Measurements from ENCODE around the gene MTHFR.

Gene MTHFR

DNA sequence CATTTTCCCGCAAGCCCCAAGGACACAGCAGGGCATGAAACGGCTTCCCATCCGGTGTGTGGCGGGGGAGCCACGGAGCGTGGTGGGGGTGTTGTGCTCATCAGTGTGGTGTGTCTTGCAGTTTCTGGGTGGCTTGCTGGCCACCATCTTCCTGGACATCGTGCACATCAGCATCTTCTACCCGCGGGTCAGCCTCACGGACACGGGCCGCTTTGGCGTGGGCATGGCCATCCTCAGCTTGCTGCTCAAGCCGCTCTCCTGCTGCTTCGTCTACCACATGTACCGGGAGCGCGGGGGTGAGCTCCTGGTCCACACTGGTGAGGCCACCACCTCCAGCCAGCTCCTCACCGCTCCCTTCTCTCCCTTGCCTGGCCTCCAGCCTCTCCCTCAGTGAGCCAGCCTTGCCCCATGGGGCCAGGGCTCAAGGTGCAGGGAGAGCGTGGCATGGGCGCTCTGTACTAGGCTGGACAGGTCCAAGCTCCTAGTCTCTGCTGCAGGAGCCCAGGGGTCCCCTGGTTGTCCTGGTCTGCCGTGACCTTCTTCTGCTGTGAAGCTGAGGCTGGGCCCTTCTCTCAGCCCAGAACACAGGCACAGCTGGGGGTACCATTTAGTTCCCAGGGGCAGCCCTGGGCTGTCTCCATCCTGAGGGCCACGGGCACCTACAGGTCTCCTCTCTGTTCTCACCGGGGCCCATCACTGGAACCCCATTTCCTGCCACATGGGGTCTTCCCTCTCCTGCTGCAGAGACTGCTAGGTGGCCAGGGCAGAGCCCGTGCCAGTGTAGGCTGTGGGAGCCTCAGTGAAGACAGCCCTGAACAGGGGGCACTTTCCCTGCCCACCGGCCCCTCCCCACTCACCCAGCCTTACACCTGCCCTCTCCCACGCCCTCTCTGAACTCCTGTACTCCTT lies 57.2 kb downstream of the MTHFR start:
- no peaks in the 10 kb centered on the region for H3K9me3 ChIP-seq (ENCODE audit: control insufficient read depth, insufficient read depth, low read depth, low read length)
- no peak overlapping the region for H3K27ac ChIP-seq (ENCODE audit: extremely low read depth, low read depth, low read length)
- H3K36me3 ChIP-seq (ENCODE audit: control insufficient read depth in 2 of 2, insufficient read depth in 1 of 2, low read length in 2 of 2) = peaks cover 0 to 44% of the 10 kb centered on the region in 2 experiments; a peak in 1 of 3 replicates
- ChIA-PET CTCF (interaction anchor here (0.7 to 0.9 kb wide), 3 partner anchors 11 to 711 kb away, joined by 3 read pairs; no protein-coding TSS in a partner anchor), POLR2A (no interaction called here)
- no peak for TF ChIP-seq SP2 (tag by site-specific recombination; IDR thresholded peaks at IDR 0.05)
- peak; percentile 87 for TF ChIP-seq ZNF335 (tag by site-specific recombination; conservative IDR thresholded peaks at IDR 0.05)
- no peaks in the 10 kb centered on the region for H3K4me1 ChIP-seq (ENCODE audit: control insufficient read depth, insufficient read depth, low read length)
- no peak overlapping the region for H3K4me3 ChIP-seq (ENCODE audit: low read depth, low read length)

DNA sequence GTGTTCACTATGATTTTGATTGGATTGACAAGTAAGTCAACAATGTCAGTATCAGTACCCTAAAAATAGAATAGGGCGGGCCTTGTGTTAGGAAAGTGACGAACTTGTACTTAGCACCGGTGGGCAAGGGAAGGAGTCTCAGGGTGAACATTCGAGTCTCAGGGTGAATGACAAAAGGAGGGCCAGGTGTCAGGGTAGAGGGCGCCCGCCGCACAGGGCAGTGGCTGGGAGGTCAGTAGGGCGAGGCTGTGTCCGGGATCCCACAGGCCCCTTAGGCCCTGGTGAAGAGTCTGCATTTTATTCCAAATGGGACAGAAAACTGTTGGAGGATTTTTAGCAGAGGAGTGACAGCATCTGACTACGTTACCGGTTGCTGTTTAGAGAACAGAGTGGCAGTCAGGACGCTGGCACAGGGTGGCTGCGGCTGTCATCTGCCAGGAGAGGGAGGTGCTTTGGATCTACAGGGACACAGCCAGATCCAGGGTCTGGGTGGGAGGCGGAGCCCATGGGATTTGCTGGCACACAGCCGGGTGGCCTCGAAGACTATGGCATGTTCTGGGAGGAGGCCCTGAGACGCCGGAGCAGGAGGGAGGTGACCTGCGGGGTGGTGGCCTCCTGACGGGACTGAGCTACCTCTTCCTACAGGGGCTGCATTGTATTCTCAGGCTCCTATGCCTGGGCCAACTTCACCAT lies 58.8 kb downstream of the MTHFR start:
- TF ChIP-seq EGR2 (tag by site-specific recombination; IDR thresholded peaks at IDR 0.05; ENCODE audit: low read depth) (no peak), ZNF623 (tag by site-specific recombination; IDR thresholded peaks at IDR 0.05) (no peak), ZNF596 (tag by site-specific recombination; IDR thresholded peaks at IDR 0.05) (no peak), ZFP69B (tag by site-specific recombination; IDR thresholded peaks at IDR 0.05) (no peak), ZNF560 (tag by site-specific recombination; IDR thresholded peaks at IDR 0.05; ENCODE audit: borderline replicate concordance) (no peak), ZNF335 (tag by site-specific recombination; conservative IDR thresholded peaks at IDR 0.05) (no peak), OSR2 (tag by site-specific recombination; IDR thresholded peaks at IDR 0.05) (no peak), HOXD13 (CRISPR knock-in tag; IDR thresholded peaks at IDR 0.05; ENCODE audit: borderline replicate concordance) (no peak)
- TF ChIP-seq, protein P1, sequence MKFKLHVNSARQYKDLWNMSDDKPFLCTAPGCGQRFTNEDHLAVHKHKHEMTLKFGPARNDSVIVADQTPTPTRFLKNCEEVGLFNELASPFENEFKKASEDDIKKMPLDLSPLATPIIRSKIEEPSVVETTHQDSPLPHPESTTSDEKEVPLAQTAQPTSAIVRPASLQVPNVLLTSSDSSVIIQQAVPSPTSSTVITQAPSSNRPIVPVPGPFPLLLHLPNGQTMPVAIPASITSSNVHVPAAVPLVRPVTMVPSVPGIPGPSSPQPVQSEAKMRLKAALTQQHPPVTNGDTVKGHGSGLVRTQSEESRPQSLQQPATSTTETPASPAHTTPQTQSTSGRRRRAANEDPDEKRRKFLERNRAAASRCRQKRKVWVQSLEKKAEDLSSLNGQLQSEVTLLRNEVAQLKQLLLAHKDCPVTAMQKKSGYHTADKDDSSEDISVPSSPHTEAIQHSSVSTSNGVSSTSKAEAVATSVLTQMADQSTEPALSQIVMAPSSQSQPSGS (tag by site-specific recombination; IDR thresholded peaks at IDR 0.05; ENCODE audit: low read depth) = no peak
- TF ChIP-seq, protein P2, sequence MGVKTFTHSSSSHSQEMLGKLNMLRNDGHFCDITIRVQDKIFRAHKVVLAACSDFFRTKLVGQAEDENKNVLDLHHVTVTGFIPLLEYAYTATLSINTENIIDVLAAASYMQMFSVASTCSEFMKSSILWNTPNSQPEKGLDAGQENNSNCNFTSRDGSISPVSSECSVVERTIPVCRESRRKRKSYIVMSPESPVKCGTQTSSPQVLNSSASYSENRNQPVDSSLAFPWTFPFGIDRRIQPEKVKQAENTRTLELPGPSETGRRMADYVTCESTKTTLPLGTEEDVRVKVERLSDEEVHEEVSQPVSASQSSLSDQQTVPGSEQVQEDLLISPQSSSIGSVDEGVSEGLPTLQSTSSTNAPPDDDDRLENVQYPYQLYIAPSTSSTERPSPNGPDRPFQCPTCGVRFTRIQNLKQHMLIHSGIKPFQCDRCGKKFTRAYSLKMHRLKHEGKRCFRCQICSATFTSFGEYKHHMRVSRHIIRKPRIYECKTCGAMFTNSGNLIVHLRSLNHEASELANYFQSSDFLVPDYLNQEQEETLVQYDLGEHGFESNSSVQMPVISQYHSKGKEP (tag by site-specific recombination; IDR thresholded peaks at IDR 0.05) = no peak
- TF ChIP-seq, protein P3, sequence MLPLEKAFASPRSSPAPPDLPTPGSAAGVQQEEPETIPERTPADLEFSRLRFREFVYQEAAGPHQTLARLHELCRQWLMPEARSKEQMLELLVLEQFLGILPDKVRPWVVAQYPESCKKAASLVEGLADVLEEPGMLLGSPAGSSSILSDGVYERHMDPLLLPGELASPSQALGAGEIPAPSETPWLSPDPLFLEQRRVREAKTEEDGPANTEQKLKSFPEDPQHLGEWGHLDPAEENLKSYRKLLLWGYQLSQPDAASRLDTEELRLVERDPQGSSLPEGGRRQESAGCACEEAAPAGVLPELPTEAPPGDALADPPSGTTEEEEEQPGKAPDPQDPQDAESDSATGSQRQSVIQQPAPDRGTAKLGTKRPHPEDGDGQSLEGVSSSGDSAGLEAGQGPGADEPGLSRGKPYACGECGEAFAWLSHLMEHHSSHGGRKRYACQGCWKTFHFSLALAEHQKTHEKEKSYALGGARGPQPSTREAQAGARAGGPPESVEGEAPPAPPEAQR (tag by site-specific recombination; IDR thresholded peaks at IDR 0.05) = no peak
- TF ChIP-seq, protein P4, sequence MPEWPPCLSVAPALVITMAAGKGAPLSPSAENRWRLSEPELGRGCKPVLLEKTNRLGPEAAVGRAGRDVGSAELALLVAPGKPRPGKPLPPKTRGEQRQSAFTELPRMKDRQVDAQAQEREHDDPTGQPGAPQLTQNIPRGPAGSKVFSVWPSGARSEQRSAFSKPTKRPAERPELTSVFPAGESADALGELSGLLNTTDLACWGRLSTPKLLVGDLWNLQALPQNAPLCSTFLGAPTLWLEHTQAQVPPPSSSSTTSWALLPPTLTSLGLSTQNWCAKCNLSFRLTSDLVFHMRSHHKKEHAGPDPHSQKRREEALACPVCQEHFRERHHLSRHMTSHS (tag by site-specific recombination; IDR thresholded peaks at IDR 0.05) = no peak
- TF ChIP-seq, protein P5, sequence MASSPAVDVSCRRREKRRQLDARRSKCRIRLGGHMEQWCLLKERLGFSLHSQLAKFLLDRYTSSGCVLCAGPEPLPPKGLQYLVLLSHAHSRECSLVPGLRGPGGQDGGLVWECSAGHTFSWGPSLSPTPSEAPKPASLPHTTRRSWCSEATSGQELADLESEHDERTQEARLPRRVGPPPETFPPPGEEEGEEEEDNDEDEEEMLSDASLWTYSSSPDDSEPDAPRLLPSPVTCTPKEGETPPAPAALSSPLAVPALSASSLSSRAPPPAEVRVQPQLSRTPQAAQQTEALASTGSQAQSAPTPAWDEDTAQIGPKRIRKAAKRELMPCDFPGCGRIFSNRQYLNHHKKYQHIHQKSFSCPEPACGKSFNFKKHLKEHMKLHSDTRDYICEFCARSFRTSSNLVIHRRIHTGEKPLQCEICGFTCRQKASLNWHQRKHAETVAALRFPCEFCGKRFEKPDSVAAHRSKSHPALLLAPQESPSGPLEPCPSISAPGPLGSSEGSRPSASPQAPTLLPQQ (tag by site-specific recombination; IDR thresholded peaks at IDR 0.05) = no peak
- TF ChIP-seq, protein P6, sequence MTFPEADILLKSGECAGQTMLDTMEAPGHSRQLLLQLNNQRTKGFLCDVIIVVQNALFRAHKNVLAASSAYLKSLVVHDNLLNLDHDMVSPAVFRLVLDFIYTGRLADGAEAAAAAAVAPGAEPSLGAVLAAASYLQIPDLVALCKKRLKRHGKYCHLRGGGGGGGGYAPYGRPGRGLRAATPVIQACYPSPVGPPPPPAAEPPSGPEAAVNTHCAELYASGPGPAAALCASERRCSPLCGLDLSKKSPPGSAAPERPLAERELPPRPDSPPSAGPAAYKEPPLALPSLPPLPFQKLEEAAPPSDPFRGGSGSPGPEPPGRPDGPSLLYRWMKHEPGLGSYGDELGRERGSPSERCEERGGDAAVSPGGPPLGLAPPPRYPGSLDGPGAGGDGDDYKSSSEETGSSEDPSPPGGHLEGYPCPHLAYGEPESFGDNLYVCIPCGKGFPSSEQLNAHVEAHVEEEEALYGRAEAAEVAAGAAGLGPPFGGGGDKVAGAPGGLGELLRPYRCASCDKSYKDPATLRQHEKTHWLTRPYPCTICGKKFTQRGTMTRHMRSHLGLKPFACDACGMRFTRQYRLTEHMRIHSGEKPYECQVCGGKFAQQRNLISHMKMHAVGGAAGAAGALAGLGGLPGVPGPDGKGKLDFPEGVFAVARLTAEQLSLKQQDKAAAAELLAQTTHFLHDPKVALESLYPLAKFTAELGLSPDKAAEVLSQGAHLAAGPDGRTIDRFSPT (tag by site-specific recombination; IDR thresholded peaks at IDR 0.05) = no peak
- TF ChIP-seq, protein P7, sequence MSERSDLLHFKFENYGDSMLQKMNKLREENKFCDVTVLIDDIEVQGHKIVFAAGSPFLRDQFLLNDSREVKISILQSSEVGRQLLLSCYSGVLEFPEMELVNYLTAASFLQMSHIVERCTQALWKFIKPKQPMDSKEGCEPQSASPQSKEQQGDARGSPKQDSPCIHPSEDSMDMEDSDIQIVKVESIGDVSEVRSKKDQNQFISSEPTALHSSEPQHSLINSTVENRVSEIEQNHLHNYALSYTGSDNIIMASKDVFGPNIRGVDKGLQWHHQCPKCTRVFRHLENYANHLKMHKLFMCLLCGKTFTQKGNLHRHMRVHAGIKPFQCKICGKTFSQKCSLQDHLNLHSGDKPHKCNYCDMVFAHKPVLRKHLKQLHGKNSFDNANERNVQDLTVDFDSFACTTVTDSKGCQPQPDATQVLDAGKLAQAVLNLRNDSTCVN (tag by site-specific recombination; optimal IDR thresholded peaks at IDR 0.05) = no peak
- Histone ChIP-seq H3K4me1 (ENCODE audit: control insufficient read depth, insufficient read depth, low read length) (no peaks in the 10 kb centered on the region), H3K27ac (ENCODE audit: extremely low read depth, low read depth, low read length) (no peak overlapping the region), H3K9me3 (ENCODE audit: control insufficient read depth, insufficient read depth, low read depth, low read length) (no peaks in the 10 kb centered on the region), H3K4me3 (ENCODE audit: low read depth, low read length) (no peak overlapping the region), H3K36me3 (ENCODE audit: control insufficient read depth in 2 of 2, insufficient read depth in 1 of 2, low read length in 2 of 2) (peaks cover 0 to 44% of the 10 kb centered on the region in 2 experiments; a peak in 1 of 3 replicates)
- POLR2A ChIA-PET = no interaction called here
- CTCF ChIA-PET = no interaction called here

All from HEK293 (cell line).